ENCODE data around the gene ELOVL7.
"Not testable (repeated sequence)": the region's sequence is repeated elsewhere in the genome, so short reads cannot be mapped to it uniquely, and the experiment has no call there.

The ELOVL7 gene

DNA sequence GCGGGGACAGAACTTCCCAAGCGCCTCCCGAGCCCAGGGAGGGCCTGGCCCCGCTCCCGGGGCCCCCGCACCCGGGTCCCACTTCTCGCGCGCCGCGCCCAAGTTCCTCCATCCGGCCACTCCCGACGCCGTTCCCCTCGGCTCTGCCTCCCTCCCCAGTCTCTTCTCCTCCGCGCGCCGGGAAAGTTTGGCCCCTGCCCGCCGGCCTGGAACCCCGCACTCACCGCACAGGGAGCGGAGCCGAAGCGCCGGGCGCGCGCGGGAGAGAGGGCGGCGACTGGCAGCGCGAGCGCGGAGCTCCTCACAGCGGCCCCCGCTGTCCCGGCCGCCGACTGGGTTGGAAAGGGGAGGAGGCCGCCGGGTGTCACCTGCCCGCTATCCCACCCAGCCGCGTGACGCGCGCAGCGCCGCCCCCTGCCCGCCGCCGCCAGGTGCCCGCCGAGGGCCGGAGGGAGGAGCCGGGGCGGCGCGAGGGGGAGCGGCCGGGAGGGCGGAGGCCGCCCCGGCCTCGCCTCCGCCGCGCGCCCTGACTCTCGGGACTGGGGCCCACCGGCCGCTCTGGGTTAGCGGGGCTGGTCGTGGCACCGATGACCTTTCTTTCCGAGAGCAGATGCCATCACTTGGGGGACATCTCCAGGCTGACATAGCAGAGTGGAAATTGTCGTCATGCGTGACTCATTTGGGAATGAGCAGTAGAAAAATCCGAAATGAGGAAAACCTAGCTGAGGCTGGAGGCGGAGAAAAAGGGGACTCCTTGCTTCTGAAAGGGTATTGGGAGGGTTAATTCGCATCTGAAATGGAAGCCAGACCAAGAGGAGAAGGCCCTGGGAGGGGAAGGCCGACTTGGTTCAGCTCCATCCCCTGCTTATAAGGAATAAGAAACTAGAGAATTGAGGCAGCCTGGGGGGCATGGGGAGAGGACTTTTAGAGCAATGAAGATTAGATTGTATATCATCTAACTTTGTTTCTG lies at the start of gene ELOVL7:
Gene ELOVL7 (minus strand): TSS at position 334 of the 970 bp plus-strand sequence. CDS start 56,872 bp downstream, outside the sequence.
- DNase-seq: peak; percentile 87

DNA sequence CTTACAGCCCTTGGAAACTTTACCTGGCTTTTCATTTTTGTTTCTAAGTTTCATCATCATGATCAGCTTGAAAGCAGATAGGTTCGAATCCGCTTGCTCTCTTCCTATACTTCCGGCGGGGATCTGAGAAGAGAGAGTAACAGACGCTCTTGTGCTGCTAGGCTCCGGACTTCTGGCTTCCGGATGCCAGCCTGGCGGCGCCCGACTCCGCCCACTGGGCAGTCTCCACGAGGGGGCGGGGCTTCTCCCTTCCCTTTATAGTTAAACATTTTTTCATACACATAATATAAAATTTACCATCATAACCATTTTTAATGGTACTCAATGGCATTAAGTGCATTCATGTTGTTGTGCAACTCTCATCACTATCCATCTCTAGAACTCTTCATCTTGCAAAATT lies 49.5 kb upstream of the ELOVL7 start:
- DNase-seq: no peak

DNA sequence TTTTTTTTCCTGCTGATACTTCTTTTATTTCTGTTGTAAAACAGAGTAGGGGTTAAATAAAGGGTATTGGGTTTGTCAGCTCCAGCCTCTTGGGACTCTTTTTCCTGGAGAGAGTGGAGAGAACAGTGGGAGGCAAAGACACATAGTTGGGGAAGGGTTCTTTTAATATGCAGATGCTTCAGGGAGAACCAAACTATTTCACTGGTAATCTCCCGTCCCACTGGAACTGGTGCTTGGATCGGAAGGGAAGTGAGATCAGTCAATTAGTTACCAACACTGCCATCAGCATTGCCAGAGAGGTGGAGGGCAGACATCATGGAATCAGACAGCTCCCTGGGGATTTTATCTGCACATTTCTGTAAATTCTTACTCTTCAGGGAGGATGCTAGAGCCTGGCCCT lies 47.6 kb upstream of the ELOVL7 start:
- DNase-seq: no peak

DNA sequence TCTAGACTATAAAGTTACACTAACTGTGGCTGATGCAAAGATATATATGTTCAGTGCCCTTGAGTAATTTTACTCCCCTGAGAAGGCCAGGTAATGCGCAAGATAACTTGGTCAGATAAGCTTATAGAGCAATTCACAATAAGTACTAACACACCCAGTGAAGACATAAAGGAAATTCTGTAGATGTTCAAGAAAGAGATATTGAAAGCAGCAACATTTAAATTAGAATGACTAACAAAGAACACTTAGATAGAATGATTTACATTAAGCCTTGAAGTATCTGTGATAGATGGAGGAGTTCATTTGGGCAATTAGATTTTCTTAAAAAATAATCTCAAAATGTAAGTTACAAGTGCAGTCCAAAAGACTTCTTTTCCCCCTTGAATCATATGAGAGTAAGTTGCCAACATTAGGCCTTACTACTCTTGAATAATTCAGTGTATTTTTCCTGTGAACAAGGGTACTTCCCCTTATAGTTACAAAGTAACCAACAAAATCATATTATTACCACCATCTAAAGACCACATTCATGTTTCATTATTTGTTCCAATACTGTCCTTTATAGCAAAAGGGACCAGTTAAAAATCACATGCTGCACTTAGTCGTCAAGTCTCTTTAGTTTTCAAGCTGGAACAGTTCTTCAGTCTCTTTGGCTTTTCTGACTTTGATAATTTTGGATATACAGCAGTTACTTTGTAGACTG lies 44.4 kb upstream of the ELOVL7 start:
- no peak for DNase-seq

DNA sequence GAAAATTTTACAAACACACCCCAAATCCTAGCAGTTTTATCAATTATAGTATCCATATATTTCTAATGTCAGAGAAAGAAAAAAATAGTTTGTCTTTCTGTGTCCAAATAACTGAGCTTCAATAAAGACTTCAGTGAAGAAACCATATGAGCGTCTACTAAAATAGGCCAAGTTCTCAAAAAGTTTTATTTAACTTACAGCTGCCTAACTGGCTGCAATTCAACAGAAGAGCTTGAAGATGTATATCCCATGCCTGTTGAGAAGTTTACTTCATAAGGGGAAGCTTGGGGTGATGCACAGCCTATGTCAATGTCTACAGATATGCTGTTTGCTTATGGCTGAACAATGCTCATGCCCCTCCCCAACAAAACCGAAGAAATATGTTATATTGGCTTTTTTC lies 43.7 kb upstream of the ELOVL7 start:
- DNase-seq: no peak

- no peak for DNase-seq
These were observed 43.0 kb upstream of the ELOVL7 start for GRCh38 chr5:60887096-60887495.

DNA sequence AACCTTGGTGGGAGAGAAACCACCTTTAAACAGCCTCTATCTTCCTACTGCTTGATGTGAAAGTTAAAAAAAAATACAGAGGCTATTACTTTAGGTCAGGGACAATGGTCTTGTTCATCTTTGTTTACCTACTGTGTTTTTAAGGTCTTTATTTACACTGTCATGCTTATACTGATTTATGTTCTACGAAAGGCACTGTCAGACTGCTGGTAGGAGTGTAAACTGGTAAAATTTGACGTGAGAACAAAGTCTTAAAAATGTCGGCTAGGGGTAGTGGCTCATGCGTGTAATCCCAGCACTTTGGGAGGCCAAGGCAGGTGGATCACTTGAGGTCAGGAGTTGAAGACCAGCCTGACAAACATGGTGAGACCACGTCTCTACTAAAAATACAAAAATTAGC lies 42.1 kb upstream of the ELOVL7 start:
- DNase-seq: no peak

DNA sequence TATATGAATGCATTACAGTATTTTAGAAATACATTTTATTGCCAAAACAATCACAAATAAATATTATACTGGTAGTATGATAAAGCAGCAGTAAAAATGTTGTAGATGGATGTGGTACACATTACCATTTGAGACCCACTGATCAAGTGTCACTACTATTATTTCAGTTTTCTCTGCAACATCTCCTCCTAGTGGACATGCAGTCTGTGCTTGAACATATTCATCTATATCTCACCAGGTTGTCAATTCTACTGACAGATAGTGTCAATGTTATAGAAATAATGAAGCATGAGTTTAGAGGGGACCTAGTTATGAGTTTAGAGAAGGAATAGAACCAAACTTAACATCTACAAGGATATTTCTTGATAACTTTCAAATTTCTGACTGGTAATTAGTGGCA lies 39.2 kb upstream of the ELOVL7 start:
- DNase-seq: peak; percentile 70

DNA sequence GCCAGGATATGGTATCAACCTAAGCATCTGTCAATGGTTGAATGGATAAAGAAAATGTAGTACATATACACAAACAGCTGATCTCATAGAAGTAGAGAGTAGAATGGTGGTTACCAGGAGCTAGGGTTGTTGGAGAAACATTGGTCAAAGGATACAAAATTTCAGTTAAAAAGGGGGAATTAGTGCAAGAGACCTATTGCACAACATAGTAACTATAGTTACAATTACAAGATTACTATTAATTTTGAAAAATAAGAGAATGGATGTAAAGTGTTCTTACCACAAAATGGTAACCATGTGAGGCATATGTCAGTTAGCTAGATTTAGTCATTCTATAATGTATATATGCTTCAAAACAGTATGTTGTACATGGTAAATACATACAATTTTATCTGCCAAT lies 28.8 kb upstream of the ELOVL7 start:
- no peak for DNase-seq

DNA sequence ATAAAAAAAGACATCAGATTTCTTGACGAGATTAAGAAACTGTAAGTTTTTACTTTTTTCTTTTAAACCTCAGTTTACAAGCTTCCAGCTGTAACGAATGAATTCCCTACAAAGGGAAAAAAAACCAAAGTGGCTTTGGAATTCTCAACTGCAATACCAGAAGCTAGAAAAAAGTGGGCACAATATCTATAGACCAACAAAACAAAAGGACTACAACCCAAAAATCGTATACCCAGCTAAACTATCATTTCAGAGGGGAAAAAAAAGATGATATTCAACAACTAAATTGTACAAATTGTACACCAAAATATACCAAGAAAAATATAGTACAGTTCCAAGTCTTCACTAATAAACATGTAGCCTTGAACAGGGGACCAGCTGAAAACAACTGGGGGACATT lies 26.8 kb upstream of the ELOVL7 start:
- no peak for DNase-seq

DNA sequence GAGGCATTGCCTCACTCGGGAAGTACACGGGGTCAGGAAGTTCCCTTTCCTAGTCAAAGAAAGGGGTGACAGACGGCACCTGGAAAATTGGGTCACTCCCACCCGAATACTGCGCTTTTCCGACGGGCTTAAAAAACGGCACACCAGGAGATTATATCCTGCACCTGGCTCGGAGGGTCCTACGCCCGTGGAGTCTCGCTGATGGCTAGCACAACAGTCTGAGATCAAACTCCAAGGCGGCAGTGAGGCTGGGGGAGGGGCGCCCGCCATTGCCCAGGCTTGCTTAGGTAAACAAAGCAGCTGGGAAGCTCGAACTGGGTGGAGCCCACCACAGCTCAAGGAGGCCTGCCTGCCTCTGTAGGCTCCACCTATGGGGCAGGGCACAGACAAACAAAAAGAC lies 16.5 kb upstream of the ELOVL7 start:
- DNase-seq: not testable (repeated sequence)

DNA sequence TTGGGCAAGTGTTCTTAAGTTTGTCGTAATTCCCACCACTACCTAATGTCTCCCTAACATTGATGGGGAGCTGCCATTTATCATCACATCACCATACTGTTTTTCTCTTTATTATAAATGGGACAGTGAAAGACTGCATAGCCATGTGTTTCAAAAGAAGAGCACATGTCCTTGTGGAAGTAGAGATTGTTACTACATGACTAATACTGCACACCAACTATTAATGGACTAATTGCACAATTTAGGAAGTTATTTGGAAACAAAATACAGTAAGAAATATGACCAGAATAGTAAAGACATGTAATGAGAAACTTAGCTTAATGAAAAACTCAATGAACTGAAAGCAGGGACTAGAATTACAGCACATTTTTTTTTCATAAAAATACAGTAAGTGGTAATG lies 12.0 kb upstream of the ELOVL7 start:
- no peak for DNase-seq

DNA sequence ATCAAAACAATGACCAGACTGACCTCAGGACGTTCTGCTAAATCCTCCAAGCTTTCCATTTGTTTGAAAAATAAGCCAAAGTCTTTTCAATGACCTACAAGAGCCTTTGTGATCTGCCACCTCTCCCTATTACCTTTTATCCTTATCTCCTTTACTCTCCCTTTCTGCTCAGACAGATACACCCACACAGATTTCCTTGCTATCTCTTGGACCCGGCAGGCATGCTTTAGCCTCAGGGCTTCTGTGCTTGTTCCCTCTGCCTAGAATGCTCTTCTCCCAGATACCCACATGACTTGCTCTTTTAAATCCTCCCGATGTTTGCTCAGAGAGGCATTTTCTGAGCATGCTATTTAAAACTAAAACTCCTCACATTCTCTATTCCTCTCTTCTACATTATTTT lies 8.9 kb upstream of the ELOVL7 start:
- peak; percentile 43 for DNase-seq

GRCh38 chr5:60852317-60852716 lies 8.2 kb upstream of the ELOVL7 start:
- DNase-seq: no peak

DNA sequence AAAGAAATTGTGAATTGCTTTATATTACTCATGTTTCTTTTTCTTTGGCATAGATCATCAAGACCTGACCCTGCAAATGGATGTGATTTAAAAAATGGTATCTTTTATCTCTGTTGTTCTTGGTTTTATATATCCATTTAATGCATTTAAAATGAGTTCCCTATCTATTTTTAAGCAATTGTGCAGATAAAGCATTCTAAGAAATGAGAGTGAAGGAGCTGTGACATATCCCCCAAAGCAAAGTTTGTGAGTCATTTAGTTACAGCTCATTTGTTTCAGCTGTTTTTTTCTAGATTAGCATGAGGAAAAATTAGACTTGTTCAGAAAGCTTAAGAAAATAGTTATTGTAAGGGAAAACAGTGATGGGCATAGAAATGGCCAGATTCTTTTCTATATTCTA lies 7.6 kb upstream of the ELOVL7 start:
- no peak for DNase-seq

DNA sequence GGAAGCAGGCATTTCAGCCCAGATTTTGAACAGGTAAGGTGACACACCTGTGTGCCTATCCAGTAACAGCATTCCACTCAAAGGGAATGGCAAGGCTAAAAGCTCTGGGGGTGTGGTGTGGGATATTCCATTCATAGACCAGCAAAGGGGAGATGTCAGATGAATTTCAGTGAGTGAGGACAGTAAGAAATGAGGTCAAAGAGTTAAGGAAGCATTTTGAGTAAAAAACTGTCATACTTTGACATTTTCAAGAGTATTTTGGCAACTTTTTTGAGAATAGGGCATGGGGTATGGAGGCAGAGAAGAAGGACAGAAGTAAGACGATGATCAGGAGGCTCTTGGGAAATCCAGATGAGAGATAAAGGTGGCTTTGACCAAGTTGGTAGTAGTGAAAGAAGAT lies 2.2 kb upstream of the ELOVL7 start:
- no peak for DNase-seq

- DNase-seq: peak; percentile 70
These were observed 608 bp downstream of the ELOVL7 start for GRCh38 chr5:60843386-60843935.

DNA sequence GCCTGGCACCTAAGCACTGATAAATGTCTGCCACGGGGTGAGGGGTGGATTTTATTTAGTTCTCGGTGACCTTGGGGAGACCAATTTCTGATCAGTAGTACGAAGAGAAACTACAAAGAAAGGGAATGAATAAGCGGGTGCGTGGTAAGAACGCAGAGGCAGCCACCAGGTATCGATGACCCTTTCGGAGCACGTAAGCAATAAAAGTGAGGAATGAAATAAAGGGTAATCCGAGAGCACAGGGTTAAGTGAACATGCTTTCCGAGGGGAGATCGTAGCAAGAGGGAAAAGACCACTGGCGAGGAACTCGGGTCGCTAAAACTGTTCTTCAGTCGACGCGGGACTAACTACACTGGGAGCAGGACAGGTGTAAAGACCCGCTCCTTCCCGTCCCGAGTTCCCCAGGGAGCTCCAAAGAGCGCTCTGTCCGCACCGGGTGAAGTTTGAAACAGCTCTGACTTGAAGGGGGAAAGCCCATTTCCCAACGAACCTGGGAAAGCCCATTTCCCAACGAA lies 1.1 kb downstream of the ELOVL7 start:
- DNase-seq: no peak

- no peak for DNase-seq
These were observed 2.7 kb downstream of the ELOVL7 start for GRCh38 chr5:60841361-60841760.

DNA sequence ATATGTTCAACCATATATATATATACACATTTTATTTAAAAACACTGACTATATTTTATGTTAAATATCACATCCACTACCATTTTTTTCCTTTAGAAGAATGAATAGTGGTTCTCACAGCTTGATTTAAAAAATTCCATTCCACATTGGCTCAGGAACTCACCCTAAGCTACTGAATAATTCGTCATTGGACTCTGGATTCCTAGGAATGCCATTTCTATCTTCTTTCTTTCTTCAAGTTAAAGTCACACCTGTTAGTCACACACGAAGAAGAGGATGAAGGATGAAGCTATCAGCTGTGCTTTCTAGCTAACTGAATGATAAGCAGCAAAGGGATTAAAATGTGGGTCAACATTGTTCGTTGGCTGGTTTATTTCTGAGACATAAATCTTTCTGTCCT lies 7.9 kb downstream of the ELOVL7 start:
- no peak for DNase-seq

- no peak for DNase-seq
These were observed 8.5 kb downstream of the ELOVL7 start for GRCh38 chr5:60835554-60835953.

DNA sequence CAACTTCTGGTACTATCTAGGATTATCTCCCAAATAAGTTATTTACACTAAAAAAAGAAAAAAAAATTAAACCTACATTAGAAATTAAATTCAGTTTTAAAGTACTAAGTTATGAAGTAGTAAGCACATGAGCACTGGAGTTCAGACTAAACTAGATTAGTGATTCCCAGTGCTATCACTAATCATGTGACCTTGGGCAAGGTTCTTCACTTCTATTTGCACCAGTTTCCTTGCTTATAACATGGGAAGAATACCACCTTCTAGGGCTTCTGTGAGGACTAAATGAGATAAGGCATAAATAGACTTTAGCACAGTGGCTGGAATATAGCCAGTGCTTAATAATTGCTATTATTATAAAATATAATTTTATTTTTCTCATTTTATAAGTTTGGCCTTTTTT lies 10.5 kb downstream of the ELOVL7 start:
- DNase-seq: no peak

DNA sequence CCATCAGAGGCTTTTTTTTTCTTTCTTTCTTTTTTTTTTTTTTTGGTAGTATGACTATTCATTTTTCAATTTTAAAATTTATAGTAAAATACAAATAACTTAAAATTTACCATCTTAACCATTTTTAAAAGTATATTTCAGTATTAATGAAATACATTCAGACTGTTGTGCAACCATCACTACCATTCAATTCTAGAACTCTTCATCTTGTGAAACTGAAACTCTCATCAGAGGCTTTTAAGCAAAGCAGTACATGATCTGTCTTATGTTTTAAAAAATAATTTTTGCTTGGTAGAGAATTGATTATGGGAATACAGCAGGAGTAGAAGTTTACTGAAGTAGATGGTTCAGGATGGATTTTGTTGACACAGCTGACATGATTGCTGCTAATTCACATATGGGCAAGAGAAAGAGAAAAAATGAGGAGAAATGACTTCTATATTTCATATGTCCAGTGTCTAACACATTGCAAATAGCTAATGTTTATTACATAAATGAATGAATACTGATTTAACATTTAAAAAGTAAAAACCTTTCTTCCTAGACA lies 13.4 kb downstream of the ELOVL7 start:
- no peak for DNase-seq

Data from hematopoietic multipotent progenitor cell treated with erythropoietin and hydrocortisone succinate and interleukin-3 and kit ligand, for 4 days (in vitro differentiated cells).